Ovary (tissue), 3 donors: ENCODE results near the gene FUT3.

Experiments used
- EP300 ChIP-seq: sonication (generic); formaldehyde crosslinking; IDR thresholded peaks from one replicate; pipeline ENCODE4 v1.6.1; 2017; ENCODE audit warnings: antibody characterized with exemption
- POLR2A ChIP-seq: fragments of 450-650 bp; IDR thresholded peaks from one replicate; pipeline ENCODE4 v1.6.1; 2017; ENCODE audit warnings: antibody characterized with exemption, mild to moderate bottlenecking, moderate library complexity
- TF ChIP-seq, protein P1 (sequence below), 3 donors: fragments of 450-650 bp in 2 of 3; fragments of 200-600 bp in 1 of 3; IDR thresholded peaks; one replicate each; pipeline versions ENCODE4 v1.5.1 to v1.8.0; 2016 to 2022; ENCODE audit warnings: antibody characterized with exemption in 3 of 3, mild to moderate bottlenecking in 1 of 3
- donor health status: DM: no; HTN: no; CAD: no.

DNA sequence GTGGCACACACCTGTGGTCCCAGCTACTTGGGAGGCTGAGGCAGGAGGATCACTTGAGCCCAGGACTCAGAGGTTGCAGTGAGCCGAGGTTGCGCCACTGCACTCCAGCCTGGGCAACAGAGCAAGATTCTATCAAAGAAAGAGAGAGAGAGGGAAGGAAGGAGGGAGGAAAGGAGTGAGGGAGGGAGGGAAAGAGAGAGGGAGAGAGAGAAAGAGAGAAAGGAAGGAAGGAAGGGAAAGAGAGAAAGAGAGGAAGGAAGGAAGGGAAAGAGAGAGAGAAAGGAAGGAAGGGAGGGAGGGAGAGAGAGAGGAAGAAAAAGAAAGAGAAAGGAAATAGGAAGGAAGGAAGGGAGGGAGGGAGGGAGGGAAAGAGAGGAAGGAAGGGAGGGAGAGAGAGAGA lies 34.0 kb downstream of the FUT3 start:
- TF ChIP-seq, protein P1, sequence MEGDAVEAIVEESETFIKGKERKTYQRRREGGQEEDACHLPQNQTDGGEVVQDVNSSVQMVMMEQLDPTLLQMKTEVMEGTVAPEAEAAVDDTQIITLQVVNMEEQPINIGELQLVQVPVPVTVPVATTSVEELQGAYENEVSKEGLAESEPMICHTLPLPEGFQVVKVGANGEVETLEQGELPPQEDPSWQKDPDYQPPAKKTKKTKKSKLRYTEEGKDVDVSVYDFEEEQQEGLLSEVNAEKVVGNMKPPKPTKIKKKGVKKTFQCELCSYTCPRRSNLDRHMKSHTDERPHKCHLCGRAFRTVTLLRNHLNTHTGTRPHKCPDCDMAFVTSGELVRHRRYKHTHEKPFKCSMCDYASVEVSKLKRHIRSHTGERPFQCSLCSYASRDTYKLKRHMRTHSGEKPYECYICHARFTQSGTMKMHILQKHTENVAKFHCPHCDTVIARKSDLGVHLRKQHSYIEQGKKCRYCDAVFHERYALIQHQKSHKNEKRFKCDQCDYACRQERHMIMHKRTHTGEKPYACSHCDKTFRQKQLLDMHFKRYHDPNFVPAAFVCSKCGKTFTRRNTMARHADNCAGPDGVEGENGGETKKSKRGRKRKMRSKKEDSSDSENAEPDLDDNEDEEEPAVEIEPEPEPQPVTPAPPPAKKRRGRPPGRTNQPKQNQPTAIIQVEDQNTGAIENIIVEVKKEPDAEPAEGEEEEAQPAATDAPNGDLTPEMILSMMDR (IDR thresholded peaks at IDR 0.05): no peak
- TF ChIP-seq EP300 (no peak), POLR2A (no peak)
